HG02943 (cell line): ENCODE results near the gene ATP7B.
A peak's percentile ranks its signal among the peaks of the same experiment; 100 is the strongest.
"Not testable (repeated sequence)": the region's sequence is repeated elsewhere in the genome, so short reads cannot be mapped to it uniquely, and the experiment has no call there.

Source experiments
- ATAC-seq: cut with Tn5 transposase; IDR thresholded peaks from one replicate; pipeline ENCODE4 v1.9.1; 2021; ENCODE audit warnings: mild to moderate bottlenecking, low read depth, moderate library complexity; ENCODE audit not compliant: unreplicated experiment

Gene ATP7B

GRCh38 chr13:52010890-52011631 is at the start of gene ATP7B:
TSS of gene ATP7B (minus strand) at chr13:52011450. CDS start at chr13:52011337, 113 bp downstream.
- peak; percentile 12 for ATAC-seq

GRCh38 chr13:52053460-52053859 is 42.2 kb upstream of the ATP7B start:
- ATAC-seq, result no peak

- no peak for ATAC-seq
Observed at GRCh38 chr13:52051400-52051799, 40.1 kb upstream of the ATP7B start.

GRCh38 chr13:52048516-52048915 is 37.3 kb upstream of the ATP7B start:
- no peak for ATAC-seq

- no peak for ATAC-seq
Observed at GRCh38 chr13:52047463-52047862, 36.2 kb upstream of the ATP7B start.

- ATAC-seq, result no peak
Observed at GRCh38 chr13:52043675-52044074, 32.4 kb upstream of the ATP7B start.

GRCh38 chr13:52036037-52036436 is 24.8 kb upstream of the ATP7B start:
- no peak for ATAC-seq

- ATAC-seq, result no peak
Observed at GRCh38 chr13:52034616-52035226, 23.5 kb upstream of the ATP7B start.

GRCh38 chr13:52033039-52033438 is 21.8 kb upstream of the ATP7B start:
- no peak for ATAC-seq

- not testable (repeated sequence) for ATAC-seq
Observed at GRCh38 chr13:52030401-52030800, 19.2 kb upstream of the ATP7B start.

GRCh38 chr13:52029569-52029968 is 18.3 kb upstream of the ATP7B start:
- ATAC-seq, result no peak

- ATAC-seq, result no peak
Observed at GRCh38 chr13:52027832-52028231, 16.6 kb upstream of the ATP7B start.

GRCh38 chr13:52026246-52026626 is 15.0 kb upstream of the ATP7B start:
- no peak for ATAC-seq

GRCh38 chr13:52025475-52026245 is 14.4 kb upstream of the ATP7B start:
- ATAC-seq, result no peak

GRCh38 chr13:52024481-52024880 is 13.2 kb upstream of the ATP7B start, which contains the start of gene UTP14C:
TSS of gene UTP14C (plus strand) at chr13:52024691. CDS start at chr13:52028805, 4,114 bp downstream.
- no peak for ATAC-seq

GRCh38 chr13:52022356-52022755 is 11.1 kb upstream of the ATP7B start:
- no peak for ATAC-seq

- ATAC-seq, result no peak
Observed at GRCh38 chr13:52020191-52020590, 8.9 kb upstream of the ATP7B start.

GRCh38 chr13:52016296-52016695 is 5.0 kb upstream of the ATP7B start:
- no peak for ATAC-seq

- no peak for ATAC-seq
Observed at GRCh38 chr13:52012512-52012836, 1.2 kb upstream of the ATP7B start.

- peak; percentile 99 for ATAC-seq
Observed at GRCh38 chr13:52011632-52012511, 622 bp upstream of the ATP7B start, which contains the start of gene ALG11. TSS of gene ALG11 (plus strand) at chr13:52012398. CDS start at chr13:52012419, 21 bp downstream.
